Mammary epithelial cell (primary cell): ENCODE results near the gene SPTLC1.

Experiments
- EZH2 ChIP-seq: IDR thresholded peaks from 2 replicates; pipeline ENCODE4 v1.6.1; 2012; ENCODE audit warnings: low read length, inconsistent platforms, borderline replicate concordance
- TF ChIP-seq, protein P1 (sequence below), 2 donors: IDR thresholded peaks in 1 of 2; conservative IDR thresholded peaks in 1 of 2; 2 replicates each; pipeline ENCODE4 v1.5.1; 2011 to 2012; ENCODE audit warnings: inconsistent platforms in 2 of 2, low read length in 2 of 2, mild to moderate bottlenecking in 2 of 2, control low read depth in 1 of 2, low read depth in 1 of 2; ENCODE audit not compliant: insufficient read depth in 1 of 2; ENCODE audit errors: extremely low read depth in 1 of 2

- TF ChIP-seq, protein P1, sequence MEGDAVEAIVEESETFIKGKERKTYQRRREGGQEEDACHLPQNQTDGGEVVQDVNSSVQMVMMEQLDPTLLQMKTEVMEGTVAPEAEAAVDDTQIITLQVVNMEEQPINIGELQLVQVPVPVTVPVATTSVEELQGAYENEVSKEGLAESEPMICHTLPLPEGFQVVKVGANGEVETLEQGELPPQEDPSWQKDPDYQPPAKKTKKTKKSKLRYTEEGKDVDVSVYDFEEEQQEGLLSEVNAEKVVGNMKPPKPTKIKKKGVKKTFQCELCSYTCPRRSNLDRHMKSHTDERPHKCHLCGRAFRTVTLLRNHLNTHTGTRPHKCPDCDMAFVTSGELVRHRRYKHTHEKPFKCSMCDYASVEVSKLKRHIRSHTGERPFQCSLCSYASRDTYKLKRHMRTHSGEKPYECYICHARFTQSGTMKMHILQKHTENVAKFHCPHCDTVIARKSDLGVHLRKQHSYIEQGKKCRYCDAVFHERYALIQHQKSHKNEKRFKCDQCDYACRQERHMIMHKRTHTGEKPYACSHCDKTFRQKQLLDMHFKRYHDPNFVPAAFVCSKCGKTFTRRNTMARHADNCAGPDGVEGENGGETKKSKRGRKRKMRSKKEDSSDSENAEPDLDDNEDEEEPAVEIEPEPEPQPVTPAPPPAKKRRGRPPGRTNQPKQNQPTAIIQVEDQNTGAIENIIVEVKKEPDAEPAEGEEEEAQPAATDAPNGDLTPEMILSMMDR (conservative IDR thresholded peaks at IDR 0.05 in 1 of 2, IDR thresholded peaks at IDR 0.05 in 1 of 2; ENCODE audit: extremely low read depth in 1 of 2, insufficient read depth in 1 of 2, low read depth in 1 of 2, low read length in 2 of 2) = no peak
- no peak for TF ChIP-seq EZH2
Measured at GRCh38 chr9:92035146-92035545, 80.1 kb downstream of the SPTLC1 start.
